Retinal pigment epithelial cell (primary cell): ENCODE measurements around the gene HPGDS.

Experiments
- DNase-seq: peaks from one replicate; pipeline ENCODE4 v3.0.0-alpha.2; 2010; ENCODE audit warnings: low read depth
- H3K4me3 ChIP-seq: 2 replicates; pipeline ENCODE4 v1.5.1; 2011; ENCODE audit warnings: mild to moderate bottlenecking, low read length, control low read depth, moderate library complexity
- TF ChIP-seq, protein P1 (sequence below): conservative IDR thresholded peaks from 2 replicates; pipeline ENCODE4 v1.5.1; 2011; ENCODE audit warnings: low read depth, low read length, control low read depth, inconsistent platforms

The HPGDS gene

DNA sequence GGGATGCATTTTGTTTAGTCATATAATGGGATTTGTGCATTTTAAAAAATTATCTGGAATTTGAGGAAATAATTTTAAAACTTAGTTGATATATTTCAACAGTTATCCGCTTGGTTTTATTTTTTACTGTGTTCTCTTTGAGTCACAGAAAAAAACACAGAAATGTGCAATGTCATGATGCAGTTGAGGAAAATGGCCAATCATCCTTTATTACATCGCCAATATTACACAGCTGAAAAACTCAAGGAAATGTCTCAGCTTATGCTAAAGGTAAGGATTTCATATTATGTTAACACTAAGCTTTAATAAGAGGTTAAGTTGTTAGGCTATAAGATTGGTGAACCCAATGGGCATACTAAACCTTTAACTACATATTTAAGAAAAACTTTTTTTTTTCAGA, 63.9 kb downstream of the HPGDS start:
- DNase-seq = no peak
- TF ChIP-seq, protein P1, sequence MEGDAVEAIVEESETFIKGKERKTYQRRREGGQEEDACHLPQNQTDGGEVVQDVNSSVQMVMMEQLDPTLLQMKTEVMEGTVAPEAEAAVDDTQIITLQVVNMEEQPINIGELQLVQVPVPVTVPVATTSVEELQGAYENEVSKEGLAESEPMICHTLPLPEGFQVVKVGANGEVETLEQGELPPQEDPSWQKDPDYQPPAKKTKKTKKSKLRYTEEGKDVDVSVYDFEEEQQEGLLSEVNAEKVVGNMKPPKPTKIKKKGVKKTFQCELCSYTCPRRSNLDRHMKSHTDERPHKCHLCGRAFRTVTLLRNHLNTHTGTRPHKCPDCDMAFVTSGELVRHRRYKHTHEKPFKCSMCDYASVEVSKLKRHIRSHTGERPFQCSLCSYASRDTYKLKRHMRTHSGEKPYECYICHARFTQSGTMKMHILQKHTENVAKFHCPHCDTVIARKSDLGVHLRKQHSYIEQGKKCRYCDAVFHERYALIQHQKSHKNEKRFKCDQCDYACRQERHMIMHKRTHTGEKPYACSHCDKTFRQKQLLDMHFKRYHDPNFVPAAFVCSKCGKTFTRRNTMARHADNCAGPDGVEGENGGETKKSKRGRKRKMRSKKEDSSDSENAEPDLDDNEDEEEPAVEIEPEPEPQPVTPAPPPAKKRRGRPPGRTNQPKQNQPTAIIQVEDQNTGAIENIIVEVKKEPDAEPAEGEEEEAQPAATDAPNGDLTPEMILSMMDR = no peak
- no peak overlapping the region for H3K4me3 ChIP-seq

DNA sequence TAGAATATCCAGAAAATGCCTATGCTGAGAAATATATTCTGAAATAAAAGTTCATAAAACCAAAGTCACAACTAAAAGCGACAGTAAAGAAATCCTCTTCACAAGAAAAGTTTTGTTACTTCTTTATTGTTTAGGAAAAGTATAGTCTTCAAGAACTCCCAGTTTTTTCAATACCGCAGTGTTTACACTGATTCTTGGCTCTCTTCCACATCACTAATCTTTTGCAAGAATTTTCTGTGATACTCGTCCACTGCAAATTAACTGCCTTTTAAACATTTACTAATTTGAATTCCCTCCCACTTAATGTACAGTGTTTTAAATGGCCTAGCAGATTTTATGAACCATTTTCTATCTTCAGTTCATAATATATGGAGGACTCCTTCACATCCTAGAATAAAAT, 65.1 kb downstream of the HPGDS start:
- no peak overlapping the region for H3K4me3 ChIP-seq
- TF ChIP-seq, protein P1 = no peak
- DNase-seq = peak; percentile 35

DNA sequence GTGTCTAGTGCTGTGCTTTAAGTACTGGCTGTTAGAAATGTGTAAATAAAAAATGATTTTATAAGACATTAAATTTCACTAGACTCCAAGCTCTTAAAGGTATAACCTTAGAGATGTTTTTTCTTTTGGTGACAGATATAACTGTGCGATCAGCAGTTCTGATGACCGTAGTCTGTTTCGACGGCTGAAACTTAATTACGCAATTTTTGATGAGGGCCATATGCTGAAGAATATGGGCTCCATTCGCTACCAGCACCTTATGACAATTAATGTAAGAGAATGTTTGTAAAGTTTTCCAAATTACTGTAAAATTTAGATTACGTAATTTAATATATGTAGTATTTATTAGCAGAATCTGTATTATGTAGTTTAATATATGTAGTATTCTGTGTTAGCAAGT, 66.4 kb downstream of the HPGDS start:
- TF ChIP-seq, protein P1 = no peak
- H3K4me3 ChIP-seq = no peak overlapping the region
- no peak for DNase-seq

DNA sequence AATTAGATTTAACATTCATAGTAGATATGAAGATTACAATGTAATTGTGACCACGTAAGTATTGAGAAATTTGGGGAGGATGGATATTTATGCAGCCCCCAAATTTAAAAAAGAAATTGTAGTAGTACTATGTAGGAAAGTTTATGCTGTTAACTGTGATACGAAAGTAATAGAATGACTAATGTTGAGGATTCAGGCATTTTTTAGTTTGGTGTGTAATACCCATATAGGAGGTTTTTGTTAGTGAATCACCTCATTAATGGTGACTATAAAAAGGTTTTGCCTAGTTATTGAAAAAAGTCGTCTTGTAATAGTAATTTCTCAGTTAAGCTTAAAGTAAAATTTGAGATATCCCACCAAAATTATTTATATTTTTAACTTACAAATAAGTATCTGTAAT, 67.7 kb downstream of the HPGDS start:
- no peak for DNase-seq
- no peak overlapping the region for H3K4me3 ChIP-seq
- TF ChIP-seq, protein P1 = no peak

DNA sequence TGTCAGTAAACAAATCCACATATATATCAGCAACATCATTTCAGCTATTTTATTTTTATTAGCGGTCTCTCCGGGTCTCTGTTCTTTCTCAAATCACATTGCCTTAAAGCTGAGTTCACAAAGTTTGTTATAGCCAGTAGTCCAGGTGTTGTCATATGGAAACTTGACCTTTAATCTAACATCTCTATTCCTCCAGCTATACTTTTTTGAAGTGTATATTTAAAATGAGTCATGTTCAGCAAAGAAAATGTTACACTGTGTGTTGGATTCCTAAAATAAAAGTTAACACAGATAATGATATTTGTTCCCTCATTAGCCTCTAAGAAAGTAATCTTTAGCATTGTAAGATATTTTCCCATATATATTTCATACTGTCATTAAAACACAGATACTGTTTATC, 71.4 kb downstream of the HPGDS start:
- TF ChIP-seq, protein P1 = no peak
- no peak overlapping the region for H3K4me3 ChIP-seq
- no peak for DNase-seq

DNA sequence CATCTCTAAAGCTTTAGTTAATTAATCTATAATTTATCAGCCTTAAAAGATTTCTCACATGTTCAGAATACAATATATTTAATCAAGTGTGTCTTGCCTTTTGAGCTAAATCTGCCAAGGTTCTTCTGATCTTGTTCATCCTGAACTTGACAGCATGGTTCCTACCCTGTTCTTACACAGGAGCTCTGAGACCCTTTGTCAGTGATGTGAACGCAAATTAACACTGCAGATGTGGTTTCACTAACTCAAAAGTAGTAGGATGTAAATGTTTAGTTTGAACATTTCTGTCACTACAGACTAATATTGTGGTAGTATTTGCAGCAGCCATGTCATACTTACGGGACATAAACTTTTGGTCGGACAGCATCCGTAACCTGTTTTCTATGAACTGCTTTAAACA, 75.6 kb downstream of the HPGDS start:
- TF ChIP-seq, protein P1 = no peak
- H3K4me3 ChIP-seq = no peak overlapping the region
- DNase-seq = no peak

DNA sequence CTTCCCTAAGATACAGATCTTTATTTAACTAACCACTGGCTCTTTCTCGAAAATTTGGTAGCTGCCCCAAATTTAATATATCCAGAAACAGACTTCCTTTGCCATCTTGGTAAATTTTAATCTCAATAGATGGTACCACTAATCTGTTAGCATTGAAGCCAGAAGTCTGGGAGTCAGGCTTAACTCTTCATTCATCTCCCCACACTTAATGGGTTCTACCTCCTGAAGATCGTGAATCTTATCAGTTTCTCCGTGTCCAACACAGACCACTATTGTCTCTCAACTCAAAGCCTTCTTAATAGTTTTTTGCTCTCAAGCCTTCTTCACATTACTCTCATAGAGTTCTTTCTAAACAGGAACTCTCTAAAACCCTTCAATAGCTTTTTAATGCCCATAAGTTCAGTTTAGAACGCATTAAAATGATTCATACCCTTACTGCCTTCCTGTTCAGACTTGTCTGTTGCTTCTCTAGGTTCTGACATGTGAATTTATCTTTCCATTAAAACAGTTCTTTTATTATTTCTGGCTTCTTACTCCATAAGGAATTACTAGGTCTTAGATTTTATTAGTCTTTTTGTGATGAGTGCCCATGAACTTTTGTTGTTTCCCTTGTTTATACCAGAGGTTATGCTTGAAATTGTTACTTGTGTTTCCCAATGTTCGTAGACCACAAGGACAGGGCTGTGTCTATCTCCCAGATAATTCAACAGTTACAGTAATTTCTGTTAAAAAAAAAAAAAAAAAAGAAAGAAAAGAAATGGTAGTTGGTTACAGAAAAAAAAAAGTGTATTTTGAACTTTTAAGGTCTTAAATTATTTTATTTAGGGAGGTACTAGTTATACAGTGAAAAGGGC, 80.2 kb downstream of the HPGDS start:
- TF ChIP-seq, protein P1 = no peak
- H3K4me3 ChIP-seq = no peak overlapping the region
- no peak for DNase-seq
